H1 (cell line): Measurements from ENCODE around the gene UBXN11. TPM values are rescaled to one million over a fixed set of nuclear protein-coding genes. Genes with fewer than 3 reads are reported as not detected.
"Not testable (repeated sequence)": the region's sequence is repeated elsewhere in the genome, so short reads cannot be mapped to it uniquely, and the experiment has no call there.

ENCODE experiments used
- CTCF ChIA-PET: fragments of 300-600 bp; sonication (Branson Sonifier 250); formaldehyde crosslinking; loops from one replicate; lab custom pipeline; 2021; ENCODE audit not compliant: partially characterized antibody; lab: Charles Lee
- POLR2A ChIA-PET: fragments of 300-600 bp; sonication (Branson Sonifier 250); formaldehyde crosslinking; loops from one replicate; lab custom pipeline; 2021; ENCODE audit warnings: inconsistent platforms; ENCODE audit not compliant: partially characterized antibody; lab: Charles Lee
- DNase-seq, 2 experiments: peaks; one replicate each; pipeline versions ENCODE4 v3.0.0 to v3.0.0-alpha.2; 2010 to 2022; ENCODE audit warnings: low spot score in 2 of 2, low read depth in 1 of 2, mixed read lengths in 1 of 2
- FAIRE-seq: peaks from 2 replicates; lab custom pipeline; 2011; peaks lifted over from hg19 to GRCh38; lab: Jason Lieb, UNC
- H2AFZ ChIP-seq: 2 replicates; pipeline ENCODE4 v1.8.1; 2012; ENCODE audit warnings: low read length, inconsistent platforms
- H2AK5ac ChIP-seq: 2 replicates; pipeline ENCODE4 v1.6.1; 2013; ENCODE audit warnings: low read depth, low read length
- H2BK120ac ChIP-seq: replicated peaks from 2 replicates; pipeline ENCODE3; 2013; ENCODE audit warnings: low read depth, low read length, inconsistent platforms
- H2BK12ac ChIP-seq: 2 replicates; pipeline ENCODE4 v1.6.1; 2013; ENCODE audit warnings: low read depth, low read length
- H2BK15ac ChIP-seq: 2 replicates; pipeline ENCODE4 v1.6.1; 2013; ENCODE audit warnings: low read length
- H2BK20ac ChIP-seq: 2 replicates; pipeline ENCODE4 v1.6.1; 2013; ENCODE audit warnings: low read length
- H2BK5ac ChIP-seq: 2 replicates; pipeline ENCODE4 v1.6.1; 2013; ENCODE audit warnings: low read depth, low read length
- H3K14ac ChIP-seq: 2 replicates; pipeline ENCODE4 v1.6.1; 2013; ENCODE audit warnings: inconsistent platforms; ENCODE audit not compliant: insufficient read length
- H3K18ac ChIP-seq: 2 replicates; pipeline ENCODE4 v1.6.1; 2013; ENCODE audit warnings: low read length; ENCODE audit errors: extremely low read depth
- H3K23ac ChIP-seq: 2 replicates; pipeline ENCODE4 v1.6.1; 2013; ENCODE audit warnings: inconsistent platforms; ENCODE audit not compliant: insufficient read length
- H3K23me2 ChIP-seq: 2 replicates; pipeline ENCODE4 v1.6.1; 2013; ENCODE audit warnings: low read depth, low read length
- H3K27ac ChIP-seq: 2 replicates; pipeline ENCODE4 v1.6.1; 2011; ENCODE audit warnings: low read depth, low read length, inconsistent platforms
- H3K27me3 ChIP-seq, 4 experiments: replicated peaks in 1 of 4; 1 replicate in 1 of 4; 2 replicates in 3 of 4; pipeline versions ENCODE4 v1.6.1 to v1.8.1; 2011 to 2013; ENCODE audit warnings: low read length in 3 of 4, mild to moderate bottlenecking in 3 of 4, inconsistent platforms in 2 of 4, mixed read lengths in 2 of 4, moderate library complexity in 1 of 4; ENCODE audit not compliant: control insufficient read depth in 3 of 4, insufficient read depth in 3 of 4; ENCODE audit errors: extremely low read depth in 1 of 4
- H3K36me3 ChIP-seq, 4 experiments: 2 replicates each; pipeline versions ENCODE4 v1.6.1 to v1.8.1; 2011 to 2013; ENCODE audit warnings: mild to moderate bottlenecking in 4 of 4, low read length in 3 of 4, moderate library complexity in 2 of 4, control low read depth in 1 of 4, inconsistent platforms in 1 of 4; ENCODE audit not compliant: insufficient read depth in 4 of 4, control insufficient read depth in 2 of 4
- H3K4ac ChIP-seq: replicated peaks from 2 replicates; pipeline ENCODE3; 2013; ENCODE audit warnings: low read length, low read depth, mixed read lengths, inconsistent platforms; ENCODE audit not compliant: insufficient read length
- H3K4me1 ChIP-seq, 4 experiments: replicated peaks in 1 of 4; 1 replicate in 1 of 4; 2 replicates in 3 of 4; pipeline versions ENCODE4 v1.6.1 to v1.8.1; 2011 to 2013; ENCODE audit warnings: low read length in 3 of 4, inconsistent platforms in 2 of 4, mixed read lengths in 1 of 4; ENCODE audit not compliant: insufficient read depth in 4 of 4, control insufficient read depth in 3 of 4
- H3K4me2 ChIP-seq, 2 experiments: 2 replicates each; pipeline versions ENCODE4 v1.6.1 to v1.8.1; 2011 to 2013; ENCODE audit warnings: low read depth in 2 of 2, low read length in 2 of 2, control low read depth in 1 of 2, inconsistent platforms in 1 of 2, mild to moderate bottlenecking in 1 of 2; ENCODE audit not compliant: insufficient read depth in 1 of 2
- H3K4me3 ChIP-seq, 4 experiments: fragments of 200-600, 300-600 bp in 1 of 4; sonication (generic), shearing (Covaris generic), sonication (Bioruptor Twin) in 1 of 4; 2 replicates each; pipeline versions ENCODE4 v1.5.1 to v1.8.1; 2011 to 2016; ENCODE audit warnings: low read length in 4 of 4, low read depth in 3 of 4, control low read depth in 2 of 4, inconsistent platforms in 2 of 4, mild to moderate bottlenecking in 2 of 4, mixed read lengths in 1 of 4, moderate library complexity in 1 of 4; ENCODE audit not compliant: insufficient read depth in 2 of 4; ENCODE audit errors: extremely low read depth in 1 of 4
- H3K56ac ChIP-seq: replicated peaks from 2 replicates; pipeline ENCODE3; 2013; ENCODE audit warnings: low read depth, mild to moderate bottlenecking, mixed read lengths, low read length, inconsistent platforms; ENCODE audit not compliant: insufficient read length
- H3K79me1 ChIP-seq: 2 replicates; pipeline ENCODE4 v1.6.1; 2013; ENCODE audit warnings: low read depth, low read length, control low read depth
- H3K79me2 ChIP-seq, 2 experiments: 2 replicates each; pipeline versions ENCODE4 v1.6.1 to v1.8.1; 2012 to 2013; ENCODE audit warnings: low read length in 2 of 2, mild to moderate bottlenecking in 2 of 2, inconsistent platforms in 1 of 2; ENCODE audit not compliant: insufficient read depth in 2 of 2, control insufficient read depth in 1 of 2
- H3K9ac ChIP-seq, 4 experiments: replicated peaks in 1 of 4; 1 replicate in 1 of 4; 2 replicates in 3 of 4; pipeline versions ENCODE4 v1.6.1 to v1.8.1; 2011 to 2013; ENCODE audit warnings: low read depth in 3 of 4, low read length in 3 of 4, control low read depth in 2 of 4, mild to moderate bottlenecking in 2 of 4, moderate library complexity in 2 of 4, inconsistent platforms in 1 of 4; ENCODE audit errors: extremely low read depth in 1 of 4
- H3K9me3 ChIP-seq, 2 experiments: 2 replicates each; pipeline versions ENCODE4 v1.6.1 to v1.8.1; 2012 to 2013; ENCODE audit warnings: mild to moderate bottlenecking in 2 of 2, moderate library complexity in 2 of 2, control low read depth in 1 of 2, inconsistent platforms in 1 of 2, low read depth in 1 of 2, low read length in 1 of 2, mixed read lengths in 1 of 2; ENCODE audit not compliant: insufficient read depth in 2 of 2
- H4K20me1 ChIP-seq, 2 experiments: replicated peaks in 1 of 2; 2 replicates each; pipeline versions ENCODE3 to v1.8.1; 2011 to 2013; ENCODE audit warnings: inconsistent platforms in 2 of 2, low read length in 2 of 2, mild to moderate bottlenecking in 1 of 2; ENCODE audit not compliant: insufficient read depth in 2 of 2, control insufficient read depth in 1 of 2
- H4K5ac ChIP-seq: 2 replicates; pipeline ENCODE4 v1.6.1; 2013; ENCODE audit warnings: low read length, low read depth, mixed read lengths, inconsistent platforms; ENCODE audit not compliant: insufficient read length
- H4K8ac ChIP-seq: 2 replicates; pipeline ENCODE4 v1.8.0; 2013; ENCODE audit warnings: mild to moderate bottlenecking, moderate library complexity, low read length, inconsistent platforms; ENCODE audit not compliant: insufficient read depth; ENCODE audit errors: extremely low read depth
- H4K91ac ChIP-seq: replicated peaks from 2 replicates; pipeline ENCODE3; 2013; ENCODE audit warnings: low read length, mixed read lengths, inconsistent platforms; ENCODE audit not compliant: insufficient read length
- CEBPB ChIP-seq: IDR thresholded peaks from 2 replicates; pipeline ENCODE4 v1.6.1; 2012; ENCODE audit warnings: low read depth, low read length
- POLR2AphosphoS5 ChIP-seq: IDR thresholded peaks from 2 replicates; pipeline ENCODE4 v1.6.1; 2011; ENCODE audit warnings: low read depth, low read length
- WGBS, 2 experiments: shearing (Covaris generic) in 1 of 2; methylation state at CpG; one replicate each; pipeline versions ENCODE4 v1.1.6 to v1.1.7; 2013 to 2015; ENCODE audit warnings: low lambda C conversion rate in 2 of 2, mixed read lengths in 2 of 2, inconsistent platforms in 1 of 2, low coverage in 1 of 2, missing lambda C conversion rate in 1 of 2; ENCODE audit not compliant: insufficient replicate concordance in 2 of 2, insufficient coverage in 1 of 2, insufficient read length in 1 of 2; ENCODE audit errors: extremely low coverage in 1 of 2, missing lambda C conversion rate in 1 of 2; 5-methylcytosine and 5-hydroxymethylcytosine counted together
- polyA plus RNA-seq, 7 experiments: library from polyadenylated mRNA; depleted of rRNA in 3 of 7; stranded (reverse) in 5 of 7; unstranded in 2 of 7; fragments of >200 nt in 5 of 7; fragments of 200-250 nt in 2 of 7; gene quantifications; 1 replicate in 5 of 7; 2 replicates in 1 of 7; 4 replicates in 1 of 7; pipeline versions ENCODE4 v1.2.1 to v1.2.3, GENCODE V29; 2011 to 2013; ENCODE audit warnings: missing spikeins in 2 of 7, mixed read lengths in 2 of 7
- total RNA-seq: library from RNA; stranded (reverse); fragmentation: NEBNext Ultra II Directional; extraction: Animal tissue kit (Norgen Biotek cat#: 25700); gene quantifications from 2 replicates; pipeline ENCODE4 v1.2.1, GENCODE V29; 2021

UBXN11 gene
- total and polyA plus RNA-seq, 2 of the 8 experiments (the other 6 are each of a cell fraction or from before 2014, with no cell fraction given) = 6.3 to 10.4 TPM

- peak; percentile 84; the same call in 1 of the 2 replicates for TF ChIP-seq CEBPB
- TF ChIP-seq POLR2AphosphoS5 = 0 out of 2 replicates have a peak, but pooled peaks have one; percentile 22
These were observed 29.5 kb upstream of the UBXN11 start (continued) for GRCh38 chr1:26335774-26336476.

GRCh38 chr1:26333312-26333711 lies 26.9 kb upstream of the UBXN11 start:
- H3K23me2 ChIP-seq, FAIRE-seq, H3K14ac ChIP-seq, H2BK12ac ChIP-seq, H2BK120ac ChIP-seq, H3K4ac ChIP-seq, H3K4me3 ChIP-seq, H3K56ac ChIP-seq, H2AK5ac ChIP-seq, H3K27ac ChIP-seq, H3K79me1 ChIP-seq, H2BK15ac ChIP-seq, H3K9ac ChIP-seq, H3K9me3 ChIP-seq, H2AFZ ChIP-seq, DNase-seq, H3K23ac ChIP-seq, H4K91ac ChIP-seq, H2BK20ac ChIP-seq, H4K8ac ChIP-seq, H4K5ac ChIP-seq, H4K20me1 ChIP-seq, H3K79me2 ChIP-seq, H3K4me2 ChIP-seq, H2BK5ac ChIP-seq, H3K18ac ChIP-seq: not testable (repeated sequence)
- ChIA-PET CTCF (interaction anchor here (3.8 to 57.0 kb wide), 3 partner anchors 12 to 40 kb away, joined by 15 to 1530 read pairs (median 139); partner anchors contain the start of genes SH3BGRL3 and UBXN11), POLR2A (interaction anchor here (1.8 to 1.9 kb wide), 2 partner anchors 17 to 41 kb away, joined by 3 to 4 read pairs; no protein-coding TSS in a partner anchor)
- Histone ChIP-seq H3K27me3 (peaks cover 0 to 11% (median 5%) of the 10 kb centered on the region in 4 experiments; a peak in 5 of 7 replicates), H3K4me1 (peaks cover 3 to 12% (median 6%) of the 10 kb centered on the region in 4 experiments), H3K36me3 (peaks cover 2 to 12% (median 7%) of the 10 kb centered on the region in 4 experiments; a peak in 6 of 8 replicates)
- 94% methylated on average over 8 of the region's 8 CpGs; no CpG with 5 or more reads in 1 of the 2 experiments for WGBS, 2 experiments
